GM21367 (cell line): Measurements from ENCODE around the gene UIMC1.
"Not testable (repeated sequence)": the region's sequence is repeated elsewhere in the genome, so short reads cannot be mapped to it uniquely, and the experiment has no call there.

ENCODE experiments used
- ATAC-seq: cut with Tn5 transposase; IDR thresholded peaks from one replicate; pipeline ENCODE4 v1.9.1; 2021; ENCODE audit not compliant: unreplicated experiment

The UIMC1 gene

GRCh38 chr5:177006265-177006972, at the start of gene UIMC1:
UIMC1 (minus strand) TSS chr5:177006779; CDS start chr5:176982615, 24,164 bp downstream.
- peak; percentile 65 for ATAC-seq

GRCh38 chr5:177049285-177049684, 42.7 kb upstream of the UIMC1 start:
- ATAC-seq = no peak

- not testable (repeated sequence) for ATAC-seq
These were observed 42.0 kb upstream of the UIMC1 start for GRCh38 chr5:177048531-177048930.

- no peak for ATAC-seq
These were observed 39.1 kb upstream of the UIMC1 start for GRCh38 chr5:177045631-177046030.

GRCh38 chr5:177044641-177045040, 38.1 kb upstream of the UIMC1 start:
- no peak for ATAC-seq

GRCh38 chr5:177043958-177044357, 37.4 kb upstream of the UIMC1 start:
- no peak for ATAC-seq

GRCh38 chr5:177043114-177043513, 36.5 kb upstream of the UIMC1 start:
- ATAC-seq = no peak

GRCh38 chr5:177041936-177042335, 35.4 kb upstream of the UIMC1 start:
- no peak for ATAC-seq

GRCh38 chr5:177040814-177041420, 34.3 kb upstream of the UIMC1 start:
- no peak for ATAC-seq

GRCh38 chr5:177036921-177037320, 30.3 kb upstream of the UIMC1 start:
- ATAC-seq = no peak

GRCh38 chr5:177036443-177036842, 29.9 kb upstream of the UIMC1 start:
- no peak for ATAC-seq

- ATAC-seq = no peak
These were observed 29.4 kb upstream of the UIMC1 start for GRCh38 chr5:177035976-177036375.

- ATAC-seq = no peak
These were observed 22.9 kb upstream of the UIMC1 start for GRCh38 chr5:177029498-177029897.

GRCh38 chr5:177027665-177028064, 21.1 kb upstream of the UIMC1 start:
- ATAC-seq = no peak

GRCh38 chr5:177025101-177025601, 18.6 kb upstream of the UIMC1 start:
- ATAC-seq = no peak

- ATAC-seq = no peak
These were observed 18.0 kb upstream of the UIMC1 start for GRCh38 chr5:177024559-177024958.

GRCh38 chr5:177023303-177023664, 16.7 kb upstream of the UIMC1 start:
- no peak for ATAC-seq

GRCh38 chr5:177022386-177023302, 16.1 kb upstream of the UIMC1 start, which contains the start of gene ZNF346:
ZNF346 (plus strand) TSS chr5:177022696; CDS start chr5:177022739, 43 bp downstream.
- peak; percentile 91 for ATAC-seq

GRCh38 chr5:177020033-177020432, 13.5 kb upstream of the UIMC1 start:
- ATAC-seq = no peak

GRCh38 chr5:177018341-177018740, 11.8 kb upstream of the UIMC1 start:
- no peak for ATAC-seq

- no peak for ATAC-seq
These were observed 8.6 kb upstream of the UIMC1 start for GRCh38 chr5:177015156-177015555.
